Measurements from ENCODE around the gene PAGE3.

PAGE3 gene, protein sequence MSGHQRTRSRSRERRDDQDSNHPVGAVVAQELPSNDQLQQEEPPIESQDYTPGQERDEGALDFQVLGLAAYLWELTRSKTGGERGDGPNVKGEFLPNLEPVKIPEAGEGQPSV

DNA sequence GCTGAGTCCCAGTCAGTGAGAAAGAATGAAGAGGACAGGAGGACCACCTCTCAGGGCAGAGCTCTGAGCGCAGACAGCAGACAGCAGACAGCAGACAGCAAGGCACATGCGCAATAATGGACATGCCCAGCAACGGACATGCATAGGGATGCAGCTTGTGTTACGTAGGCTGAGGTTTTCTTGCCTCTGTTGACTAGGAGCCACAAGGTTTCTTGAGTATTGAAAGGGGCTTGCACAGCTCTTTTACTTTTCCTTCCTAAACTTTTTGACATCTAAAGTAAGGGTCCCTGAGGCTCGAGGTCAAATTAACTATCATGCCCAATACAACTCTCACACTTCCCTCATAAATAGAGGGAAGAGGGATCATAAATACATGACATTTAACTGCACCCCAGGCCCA is at the start of gene PAGE3:
Gene PAGE3 (minus strand): TSS at position 101 of the 400 bp plus-strand sequence. CDS start 1,013 bp downstream, outside the sequence.
- no peak for DNase-seq (ENCODE audit: low spot score)

DNA sequence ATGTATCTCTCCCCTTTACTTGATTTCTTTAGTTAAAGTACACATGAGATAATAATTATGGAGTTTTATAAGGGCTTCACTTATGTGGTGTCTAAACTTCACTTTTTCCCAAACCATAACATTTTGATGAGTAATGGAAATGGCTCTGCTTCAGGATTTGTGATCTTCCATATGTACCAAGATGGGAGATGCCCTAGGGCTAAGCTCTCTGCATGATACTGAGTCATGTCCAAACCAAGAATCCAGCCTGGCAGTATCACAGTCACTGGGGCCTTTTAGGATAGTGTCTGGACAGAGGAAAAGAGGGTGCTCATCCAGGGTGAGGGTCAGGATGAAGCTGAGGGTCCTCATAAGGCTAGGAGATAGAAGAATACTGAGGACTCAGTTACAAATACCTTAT is 47.9 kb upstream of the PAGE3 start:
- no peak for DNase-seq (ENCODE audit: low spot score)

DNA sequence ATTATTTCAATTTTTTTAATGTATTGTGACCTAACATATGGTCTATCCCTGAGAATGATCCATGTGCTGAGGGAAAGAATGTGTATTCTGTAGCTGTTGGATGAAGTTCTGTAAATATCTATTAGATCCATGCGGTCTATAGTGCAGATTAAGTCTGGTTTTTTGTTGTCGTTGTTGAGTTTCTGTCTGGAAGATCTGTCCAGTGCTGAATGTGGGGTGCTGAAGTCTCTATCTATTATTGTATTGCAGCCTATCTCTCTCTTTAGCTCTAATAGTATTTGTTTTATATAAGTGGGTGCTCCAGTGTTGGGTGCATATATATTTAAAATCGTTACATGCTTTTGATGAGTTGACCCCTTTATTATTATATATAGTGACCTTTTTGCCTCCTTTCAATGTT is 26.2 kb upstream of the PAGE3 start:
- no peak for DNase-seq (ENCODE audit: low spot score)

DNA sequence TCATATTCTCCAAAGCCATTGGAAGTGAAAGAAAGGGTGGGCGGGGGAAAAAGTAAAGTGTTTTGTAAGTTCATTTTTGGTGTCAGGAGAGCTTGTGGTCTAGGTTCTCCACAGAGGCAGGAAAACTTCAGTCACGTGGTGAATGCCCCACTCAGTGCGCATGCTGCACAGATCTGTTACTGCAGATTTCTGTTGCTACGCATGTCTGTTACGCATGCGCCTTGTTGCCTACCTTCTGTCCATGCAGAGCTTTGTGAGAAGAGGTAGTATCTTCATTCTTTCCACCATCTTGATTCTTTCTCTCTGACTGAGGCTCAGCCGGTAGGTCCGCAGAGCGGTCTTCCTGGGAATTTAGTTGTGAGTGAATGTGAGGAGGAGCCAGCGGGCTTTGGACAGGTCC is 15.1 kb upstream of the PAGE3 start:
- DNase-seq (ENCODE audit: low spot score): no peak

DNA sequence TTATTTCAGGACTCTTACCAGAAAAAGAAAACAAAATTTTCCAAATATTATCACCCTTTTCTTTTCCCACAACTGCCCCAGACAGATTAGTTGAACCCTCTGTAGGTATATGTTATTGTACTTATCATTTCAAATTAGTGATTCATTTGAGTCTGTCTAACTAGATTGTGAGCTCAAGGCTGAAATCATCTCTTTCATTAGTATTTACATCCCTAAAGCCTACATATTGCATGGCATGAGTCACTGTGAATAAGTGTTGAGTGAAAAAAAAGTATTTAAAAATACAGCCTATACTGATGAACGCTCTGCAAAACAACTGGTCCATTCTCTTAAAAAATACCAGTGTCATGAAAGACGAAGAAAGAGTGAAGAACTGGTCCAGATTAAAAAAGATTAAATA is 3.9 kb downstream of the PAGE3 start:
- DNase-seq (ENCODE audit: low spot score): no peak

DNA sequence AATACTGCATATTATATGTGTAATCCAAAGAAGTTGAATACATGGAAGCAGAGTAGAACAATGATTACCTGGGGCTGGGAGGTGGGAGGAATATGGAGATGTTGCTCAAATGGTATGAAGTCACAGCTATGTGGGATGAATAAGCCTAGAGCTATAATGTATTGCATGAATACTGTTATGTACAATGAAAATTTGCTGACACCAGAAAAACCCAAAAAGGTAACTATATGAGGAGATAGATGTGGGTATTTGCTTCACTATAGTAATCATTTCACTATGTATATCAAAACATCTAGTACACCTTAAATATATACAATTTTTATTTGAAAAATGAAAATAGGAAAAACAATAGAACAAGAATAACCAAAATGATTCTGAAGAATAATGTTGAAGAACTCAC is 11.2 kb downstream of the PAGE3 start:
- DNase-seq (ENCODE audit: low spot score): no peak

DNA sequence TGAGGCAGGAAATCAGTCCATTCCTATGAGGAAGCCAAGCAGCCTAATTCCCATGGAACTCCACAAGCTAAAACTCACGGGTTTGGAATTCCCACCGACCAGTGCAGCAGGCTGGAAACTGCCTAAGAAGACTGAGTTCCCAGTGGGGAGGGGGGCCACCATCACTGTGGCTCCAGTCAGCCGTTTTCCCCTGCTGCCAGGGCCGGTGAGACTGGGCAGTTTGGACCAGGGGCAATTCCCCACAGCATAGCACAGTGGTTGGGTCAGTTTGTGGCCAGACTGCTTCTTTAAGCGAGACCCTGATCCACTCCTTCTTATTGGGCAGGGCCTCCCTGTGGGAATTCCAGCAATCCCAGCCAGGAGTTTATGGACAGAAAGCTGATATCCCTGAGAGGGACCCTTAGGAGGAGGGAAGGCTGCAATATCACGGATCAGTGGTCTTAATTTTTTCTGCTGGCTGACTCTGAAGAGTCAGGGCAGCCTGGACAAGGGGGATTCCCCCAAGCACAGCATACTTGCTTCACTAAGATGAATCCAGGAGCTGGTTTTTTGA is 23.9 kb downstream of the PAGE3 start:
- no peak for DNase-seq (ENCODE audit: low spot score)

DNA sequence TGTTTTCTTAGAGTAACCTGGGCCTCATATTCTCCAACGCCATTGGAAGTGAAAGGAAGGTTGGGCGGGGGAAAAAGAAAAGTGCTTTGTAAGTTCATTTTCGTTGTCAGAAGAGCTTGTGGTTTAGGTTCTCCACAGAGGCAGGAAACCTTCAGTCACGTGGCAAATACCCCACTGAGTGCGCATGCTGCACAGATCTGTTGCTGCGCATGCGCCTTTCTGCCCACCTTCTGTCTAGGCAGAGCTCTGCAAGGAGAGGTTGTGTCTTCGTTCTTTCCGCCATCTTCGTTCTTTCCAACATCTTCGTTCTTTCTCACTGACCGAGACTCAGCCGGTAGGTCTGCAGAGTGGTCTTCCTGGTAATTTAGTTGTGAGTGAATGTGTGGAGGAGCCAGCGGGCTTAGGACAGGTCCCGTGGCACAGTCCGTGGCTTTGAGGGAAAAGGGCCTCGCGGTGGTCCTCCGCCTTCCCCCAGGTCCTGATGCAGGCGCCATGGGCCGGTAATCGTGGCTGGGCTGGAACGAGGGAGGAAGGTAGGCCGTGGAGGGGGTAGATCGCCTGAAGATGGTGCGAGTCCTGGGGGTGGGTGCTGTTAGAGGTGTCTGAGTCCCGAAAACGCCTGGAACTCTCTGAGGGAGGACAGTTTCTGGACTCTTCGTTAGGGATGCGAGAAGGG is 44.5 kb downstream of the PAGE3 start, which contains the start of gene PAGE5:
Gene PAGE5 (plus strand): TSS at position 228 of the 676 bp plus-strand sequence. CDS start 1,037 bp downstream, outside the sequence.
- no peak for DNase-seq (ENCODE audit: low spot score)

DNA sequence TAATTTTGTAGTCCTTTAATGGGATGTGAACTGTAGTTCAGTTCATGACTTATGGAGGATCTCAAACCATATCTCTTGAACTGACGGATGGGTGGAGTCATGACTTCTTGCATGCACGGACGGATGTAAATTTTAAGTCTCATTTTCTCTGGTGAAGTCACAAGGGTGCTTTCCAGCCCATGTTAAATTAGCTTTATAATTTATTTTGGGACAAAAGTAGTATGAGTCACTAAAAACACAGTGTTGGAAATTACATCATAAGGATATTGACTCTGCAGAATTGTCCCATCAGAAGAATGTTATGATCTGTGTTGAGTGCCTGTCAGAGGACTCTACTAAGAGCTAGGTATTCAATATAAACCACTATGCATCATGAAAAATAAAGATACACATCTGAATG is 51.3 kb downstream of the PAGE3 start:
- no peak for DNase-seq (ENCODE audit: low spot score)

DNA sequence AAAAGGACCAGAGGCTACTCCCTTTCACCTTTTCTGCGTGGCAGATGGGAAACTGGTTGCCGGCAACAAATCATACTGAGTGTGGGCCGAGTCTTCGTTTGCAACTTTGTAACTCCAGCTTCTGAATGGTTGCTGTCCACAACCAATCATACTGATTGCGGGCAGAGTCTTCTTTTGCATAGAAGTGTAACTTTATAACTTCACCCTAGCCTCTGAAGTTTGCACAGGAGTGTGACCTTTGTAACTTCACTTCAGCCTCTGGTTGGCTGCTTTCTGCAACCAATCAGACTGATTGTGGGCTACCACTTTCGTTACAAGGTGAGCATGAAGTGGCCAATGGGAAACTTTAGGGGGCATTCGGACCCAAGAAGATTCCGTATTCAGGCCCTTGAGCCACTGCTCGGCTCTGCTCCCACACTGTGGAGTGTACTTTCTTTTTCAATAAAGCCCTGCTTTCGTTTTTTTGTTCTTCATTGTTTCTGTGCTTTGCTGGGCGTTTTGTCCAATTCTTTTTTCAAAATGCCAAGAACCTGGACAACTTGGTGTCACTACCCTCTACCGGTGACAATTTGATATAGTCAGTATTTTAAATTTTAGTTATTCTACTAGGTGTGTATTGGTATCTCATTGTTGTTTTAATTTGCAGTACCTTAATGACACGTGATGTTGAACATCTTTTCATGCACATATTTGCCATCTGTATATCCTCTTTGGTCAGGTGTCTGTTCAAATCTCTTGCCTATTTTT is 53.6 kb downstream of the PAGE3 start:
- DNase-seq (ENCODE audit: low spot score): no peak

Measured in putamen (tissue), 1 donor.